PFSK-1 (cell line): ENCODE measurements around the gene FGF6.

Experiments
- FOXP2 ChIP-seq: optimal IDR thresholded peaks from 2 replicates; pipeline ENCODE3; 2011; ENCODE audit warnings: borderline replicate concordance, control low read depth, inconsistent platforms; ENCODE audit not compliant: insufficient read depth; ENCODE audit errors: extremely low read length, extremely low read depth
- POLR2AphosphoS5 ChIP-seq: IDR thresholded peaks from 2 replicates; pipeline ENCODE4 v1.6.1; 2012; ENCODE audit warnings: low read depth, mild to moderate bottlenecking, control low read depth, low read length, moderate library complexity
- REST ChIP-seq, 2 experiments: IDR thresholded peaks; 2 replicates each; pipeline versions ENCODE4 v1.6.1 to v1.8.0; 2011 to 2012; ENCODE audit warnings: low read depth in 2 of 2, low read length in 2 of 2, control low read depth in 1 of 2, inconsistent platforms in 1 of 2, mild to moderate bottlenecking in 1 of 2, moderate library complexity in 1 of 2; ENCODE audit not compliant: insufficient read depth in 1 of 2
- SIN3A ChIP-seq: IDR thresholded peaks from 2 replicates; pipeline ENCODE4 v1.6.1; 2012; ENCODE audit warnings: mild to moderate bottlenecking, low read length, moderate library complexity, borderline replicate concordance; ENCODE audit not compliant: insufficient read depth
- TAF1 ChIP-seq: IDR thresholded peaks from 2 replicates; pipeline ENCODE4 v1.6.1; 2012; ENCODE audit warnings: low read length, control low read depth, borderline replicate concordance; ENCODE audit not compliant: insufficient read depth

GRCh38 chr12:4446335-4446734 lies 720 bp upstream of the FGF6 start:
- no peak for TF ChIP-seq POLR2AphosphoS5
- no peak for TF ChIP-seq TAF1
- TF ChIP-seq FOXP2: no peak
- TF ChIP-seq REST (IDR thresholded peaks at IDR 0.05; ENCODE audit: insufficient read depth in 1 of 2, low read depth in 2 of 2, low read length in 2 of 2): no peak
- TF ChIP-seq SIN3A: no peak
